IMR-90 (cell line): ENCODE results near the gene ARHGEF4. TPM values are rescaled to one million over a fixed set of nuclear protein-coding genes. Genes with fewer than 3 reads are reported as not detected.

ENCODE experiments used
- ATAC-seq: fragments of 200-7000 bp; cut with Tn5 transposase; 2 replicates; pipeline ENCODE4 v1.9.1; 2020; ENCODE audit warnings: low read depth, mild to moderate bottlenecking, moderate library complexity
- BruUV-seq: library from RNA; stranded (reverse); fragments of 400-500 nt; replicated peaks from 2 replicates; lab custom pipeline; 2021; lab: Mats Ljungman, UMichigan
- CTCF ChIA-PET: fragments of 300-600 bp; formaldehyde crosslinking; extraction: SDS; loops from one replicate; lab custom pipeline; 2021; ENCODE audit warnings: antibody characterized with exemption; lab: Yijun Ruan, JAX
- POLR2A ChIA-PET: fragments of 300-600 bp; sonication (Branson Sonifier 250); formaldehyde crosslinking; loops from one replicate; lab custom pipeline; 2022; ENCODE audit warnings: antibody characterized with exemption; ENCODE audit not compliant: unreplicated experiment; lab: Charles Lee
- DNase-seq: peaks from one replicate; pipeline ENCODE4 v3.0.0; 2013
- H2AFZ ChIP-seq: replicated peaks from 2 replicates; pipeline ENCODE3; 2013; ENCODE audit warnings: low read length, mild to moderate bottlenecking; ENCODE audit not compliant: poor library complexity
- H2AK5ac ChIP-seq: 2 replicates; pipeline ENCODE4 v1.6.1; 2013; ENCODE audit warnings: low read depth, low read length, inconsistent platforms
- H2AK9ac ChIP-seq: replicated peaks from 2 replicates; pipeline ENCODE3; 2013; ENCODE audit warnings: mild to moderate bottlenecking, low read depth, low read length, moderate library complexity; ENCODE audit not compliant: poor library complexity
- H2BK120ac ChIP-seq: 2 replicates; pipeline ENCODE4 v1.6.1; 2013; ENCODE audit warnings: low read depth, low read length, inconsistent platforms
- H2BK15ac ChIP-seq: 3 replicates; pipeline ENCODE4 v1.6.1; 2013; ENCODE audit warnings: low read depth, low read length, inconsistent platforms
- H2BK20ac ChIP-seq: 2 replicates; pipeline ENCODE4 v1.6.1; 2013; ENCODE audit warnings: low read depth, mild to moderate bottlenecking, inconsistent platforms, low read length, moderate library complexity
- H2BK5ac ChIP-seq: 2 replicates; pipeline ENCODE4 v1.6.1; 2013; ENCODE audit warnings: mild to moderate bottlenecking, low read depth, low read length, inconsistent platforms; ENCODE audit not compliant: poor library complexity, severe bottlenecking
- H3K14ac ChIP-seq: replicated peaks from 2 replicates; pipeline ENCODE4 v1.6.1; 2013; ENCODE audit warnings: low read depth, low read length, inconsistent platforms
- H3K18ac ChIP-seq: 2 replicates; pipeline ENCODE4 v1.6.1; 2013; ENCODE audit warnings: low read depth, low read length, control low read depth
- H3K23ac ChIP-seq: 2 replicates; pipeline ENCODE4 v1.6.1; 2013; ENCODE audit warnings: low read depth, low read length, inconsistent platforms
- H3K27ac ChIP-seq: 2 replicates; pipeline ENCODE4 v1.5.1; 2013; ENCODE audit warnings: mild to moderate bottlenecking, control low read depth, low read length; ENCODE audit not compliant: insufficient read depth
- H3K27me3 ChIP-seq: 2 replicates; pipeline ENCODE4 v1.6.1; 2013; ENCODE audit warnings: low read length; ENCODE audit not compliant: control insufficient read depth, insufficient read depth
- H3K36me3 ChIP-seq: 2 replicates; pipeline ENCODE4 v1.6.1; 2013; ENCODE audit warnings: low read length, mixed read lengths; ENCODE audit not compliant: control insufficient read depth, insufficient read depth
- H3K4ac ChIP-seq: 2 replicates; pipeline ENCODE4 v1.6.1; 2013; ENCODE audit warnings: low read depth, low read length, inconsistent platforms
- H3K4me1 ChIP-seq: 2 replicates; pipeline ENCODE4 v1.6.1; 2013; ENCODE audit warnings: low read length, mixed read lengths; ENCODE audit not compliant: control insufficient read depth, insufficient read depth
- H3K4me2 ChIP-seq: 2 replicates; pipeline ENCODE4 v1.6.1; 2013; ENCODE audit warnings: low read depth, mild to moderate bottlenecking, control low read depth, low read length, moderate library complexity
- H3K4me3 ChIP-seq: 2 replicates; pipeline ENCODE4 v1.5.1; 2013; ENCODE audit warnings: low read depth, mild to moderate bottlenecking, control low read depth, low read length, moderate library complexity; ENCODE audit not compliant: insufficient read depth
- H3K56ac ChIP-seq: 2 replicates; pipeline ENCODE4 v1.6.1; 2013; ENCODE audit warnings: low read length, inconsistent platforms; ENCODE audit not compliant: insufficient read depth; ENCODE audit errors: extremely low read depth
- H3K79me1 ChIP-seq, 2 experiments: 2 replicates each; pipeline ENCODE4 v1.6.1; 2013; ENCODE audit warnings: low read length in 2 of 2, inconsistent platforms in 1 of 2, low read depth in 1 of 2
- H3K9ac ChIP-seq: 2 replicates; pipeline ENCODE4 v1.6.1; 2013; ENCODE audit warnings: low read depth, low read length, control low read depth
- H3K9me1 ChIP-seq: 2 replicates; pipeline ENCODE4 v1.6.1; 2013; ENCODE audit warnings: low read length, inconsistent platforms; ENCODE audit not compliant: insufficient read depth
- H3K9me3 ChIP-seq: 2 replicates; pipeline ENCODE4 v1.6.1; 2013; ENCODE audit warnings: low read length; ENCODE audit not compliant: control insufficient read depth, insufficient read depth
- H4K20me1 ChIP-seq: 2 replicates; pipeline ENCODE4 v1.6.1; 2013; ENCODE audit warnings: low read length, inconsistent platforms; ENCODE audit not compliant: insufficient read depth
- H4K5ac ChIP-seq: 2 replicates; pipeline ENCODE4 v1.6.1; 2013; ENCODE audit warnings: mild to moderate bottlenecking, low read depth, low read length, control low read depth
- H4K8ac ChIP-seq, 2 experiments: 2 replicates each; pipeline ENCODE4 v1.6.1; 2013; ENCODE audit warnings: low read depth in 2 of 2, low read length in 2 of 2, control low read depth in 1 of 2, inconsistent platforms in 1 of 2
- H4K91ac ChIP-seq: 2 replicates; pipeline ENCODE4 v1.6.1; 2013; ENCODE audit warnings: low read depth, low read length, inconsistent platforms; ENCODE audit not compliant: insufficient read depth
- BHLHE40 ChIP-seq: fragments of 150-350 bp; IDR thresholded peaks from 2 replicates; pipeline ENCODE4 v1.6.1; 2016; ENCODE audit warnings: mild to moderate bottlenecking, low read depth, low read length
- FOS ChIP-seq: fragments of 150-350 bp; IDR thresholded peaks from 2 replicates; pipeline ENCODE4 v1.6.1; 2016; ENCODE audit warnings: low read depth, low read length
- MAZ ChIP-seq: IDR thresholded peaks from 2 replicates; pipeline ENCODE4 v1.6.1; 2012; ENCODE audit warnings: low read depth, mild to moderate bottlenecking, low read length, improper control_type of control experiment, moderate library complexity, borderline replicate concordance
- MXI1 ChIP-seq: IDR thresholded peaks from 2 replicates; pipeline ENCODE4 v1.6.1; 2012; ENCODE audit warnings: low read depth, mild to moderate bottlenecking, low read length, moderate library complexity, borderline replicate concordance
- RCOR1 ChIP-seq: IDR thresholded peaks from 2 replicates; pipeline ENCODE4 v1.6.1; 2012; ENCODE audit warnings: mild to moderate bottlenecking, low read length, improper control_type of control experiment; ENCODE audit not compliant: insufficient replicate concordance
- WGBS, 2 experiments: methylation state at CpG; one replicate each; pipeline versions ENCODE4 v1.1.5 to v1.1.7; 2013; ENCODE audit warnings: missing lambda C conversion rate in 2 of 2; ENCODE audit not compliant: insufficient read length in 1 of 2; ENCODE audit errors: extremely low coverage in 2 of 2; 5-methylcytosine and 5-hydroxymethylcytosine counted together
- dilution Hi-C: fragments of 300-500 bp; cut with HindIII; formaldehyde crosslinking; loops from one replicate; pipeline ENCODE4 v1.14.3; 2018; ENCODE audit warnings: low sequenced_read_pairs; ENCODE audit not compliant: unreplicated experiment
- in situ Hi-C: fragments of 300-500 bp; cut with MboI; formaldehyde crosslinking; loops from 3 replicates; pipeline ENCODE4 v1.14.3; 2019; ENCODE audit warnings: low sequenced_read_pairs, inconsistent platforms, mixed read lengths
- intact Hi-C: fragments of 100-400 bp; cut with micrococcal nuclease; formaldehyde crosslinking; loops from 2 replicates; pipeline ENCODE4 v1.10.0; 2022
- polyA plus RNA-seq, 3 experiments: library from polyadenylated mRNA; depleted of rRNA; stranded (reverse); fragments of >200 nt; gene quantifications; 2 replicates each; pipeline ENCODE4 v1.2.3, GENCODE V29; 2012; ENCODE audit warnings: low replicate concordance in 1 of 3
- total RNA-seq: library from RNA; depleted of rRNA; stranded (reverse); fragments of >200 nt; gene quantifications from 2 replicates; pipeline ENCODE4 v1.2.3, GENCODE V29; 2012

ARHGEF4 gene
- total and polyA plus RNA-seq, 2 of the 4 experiments (the other 2 are of a cell fraction) = 2.7 to 5.0 TPM

DNA sequence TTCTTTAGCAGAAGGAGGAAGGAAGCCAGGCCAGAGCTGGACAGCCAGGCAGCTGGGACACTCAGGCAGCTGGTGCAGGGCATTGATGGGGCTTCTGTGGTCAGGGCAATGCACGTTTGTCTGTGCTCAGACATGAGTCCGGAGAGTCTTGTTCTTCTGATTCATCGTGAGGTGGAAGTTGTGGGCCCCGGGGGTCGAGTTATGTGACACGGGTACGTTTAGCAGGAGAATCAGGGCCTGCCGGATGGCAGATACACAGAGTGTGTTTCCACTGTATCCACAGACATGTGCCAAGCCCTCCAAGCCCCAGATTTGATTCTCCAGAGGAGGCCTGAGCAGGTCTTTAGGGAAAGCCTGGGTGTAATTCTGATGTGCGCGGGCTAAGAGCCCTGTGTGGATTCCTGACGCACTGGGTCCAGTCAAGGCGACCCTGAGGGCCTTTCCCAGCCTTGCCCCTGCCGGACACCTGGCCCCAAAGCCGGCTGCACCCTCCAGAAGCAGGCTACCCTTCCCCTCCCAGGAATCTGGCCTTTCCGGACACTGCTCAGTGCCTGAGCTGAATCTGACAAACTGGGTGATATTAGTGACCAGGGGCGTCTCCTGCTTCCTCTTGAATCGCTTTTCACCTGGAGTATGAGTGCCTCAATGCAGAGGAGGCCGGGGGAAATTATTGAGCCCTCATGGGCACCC, 10.1 kb downstream of the ARHGEF4 start:
- in situ Hi-C loops (no loop called here), dilution Hi-C loops (no loop called here), intact Hi-C loops (no loop called here)
- DNase-seq (peak; percentile 88), ATAC-seq (peak; percentile 42; the same call in 1 of the 2 replicates)
- Histone ChIP-seq H3K9me3 (no peaks in the 10 kb centered on the region), H2AK5ac (no peak overlapping the region), H3K4me1 (no peaks in the 10 kb centered on the region), H2BK5ac (no peak overlapping the region), H3K4me3 (no peak overlapping the region), H2BK15ac (no peak overlapping the region), H3K23ac (no peak overlapping the region), H3K79me1 (no peaks in the 10 kb centered on the region), H2AK9ac (no peak overlapping the region), H2BK20ac (no peak overlapping the region), H4K5ac (no peak overlapping the region), H3K18ac (no peak overlapping the region), H3K9ac (no peak overlapping the region), H3K4me2 (no peak overlapping the region), H4K8ac (no peak overlapping the region), H3K36me3 (no peaks in the 10 kb centered on the region), H3K27ac (no peak overlapping the region), H4K20me1 (no peaks in the 10 kb centered on the region), H4K91ac (no peak overlapping the region), H3K9me1 (no peaks in the 10 kb centered on the region), H3K4ac (no peak overlapping the region), H2BK120ac (no peak overlapping the region), H3K56ac (no peak overlapping the region), H2AFZ (peak overlapping the region; percentile 39), H3K14ac (no peak overlapping the region), H3K27me3 (no peaks in the 10 kb centered on the region; the same call in 1 of the 2 replicates)
- BruUV-seq = no TSS peak
- POLR2A ChIA-PET = no interaction called here
- peak; percentile 90 for TF ChIP-seq BHLHE40
- peak; percentile 29 for TF ChIP-seq RCOR1
- peak; percentile 54 for TF ChIP-seq FOS
- TF ChIP-seq MAZ = no peak
- no peak for TF ChIP-seq MXI1
- CTCF ChIA-PET = no interaction called here
- 67% methylated on average over 1 of the region's 18 CpGs; no CpG with 5 or more reads in 1 of the 2 experiments for WGBS, 2 experiments
